ENCODE measurements around the gene CYB561D2. TPM values are rescaled to one million over a fixed set of nuclear protein-coding genes. Genes with fewer than 3 reads are reported as not detected.

CYB561D2 gene
- total and polyA plus RNA-seq, 2 of the 13 experiments (the other 11 are each of a cell fraction or from before 2014, with no cell fraction given) = 11.1 to 17.2 TPM

DNA sequence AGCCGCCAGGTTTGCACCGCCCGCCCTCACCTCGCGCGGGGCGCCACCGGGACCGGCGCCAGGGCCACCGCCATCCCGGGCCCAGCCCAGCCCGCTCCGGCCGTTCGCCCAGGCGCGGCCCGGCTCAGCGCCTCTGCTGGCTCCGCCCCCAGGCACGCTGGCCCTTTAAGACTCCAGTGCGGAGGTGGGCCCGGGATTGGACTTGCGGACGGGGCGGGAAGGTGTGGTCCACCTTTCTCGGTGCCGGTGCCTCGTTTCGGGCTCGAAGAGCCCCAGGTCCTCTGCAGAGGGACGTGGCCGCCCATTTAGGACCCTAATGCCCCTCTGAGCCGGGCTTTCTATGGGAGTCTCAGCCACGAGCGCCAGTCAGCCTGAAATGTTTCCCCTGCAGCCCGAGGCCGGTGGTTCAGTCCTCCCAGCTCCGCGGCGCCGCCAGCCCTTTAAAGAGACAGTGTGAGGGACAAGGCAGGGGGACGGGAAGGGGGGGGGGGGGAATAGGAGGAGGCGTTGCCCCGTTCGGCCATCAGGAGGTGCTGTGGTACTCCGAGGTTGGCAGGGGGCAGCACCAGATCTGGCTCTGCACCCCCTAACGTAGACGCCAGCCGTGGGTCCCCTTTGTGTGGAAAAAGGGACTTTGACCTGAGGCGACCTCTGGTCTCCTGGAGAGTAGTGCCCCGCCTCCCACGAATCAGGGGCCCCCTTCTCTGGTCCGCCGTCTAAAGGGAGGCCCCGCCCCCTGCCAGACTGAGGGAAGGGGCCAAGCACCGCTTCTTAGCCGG is 29.1 kb upstream of the CYB561D2 start (continued):
- TF ChIP-seq ZNF407 (CRISPR knock-in tag; IDR thresholded peaks at IDR 0.05; ENCODE audit: not compliant biosample characterization) = no peak
- TF ChIP-seq POLR2A (IDR thresholded peaks at IDR 0.05; ENCODE audit: insufficient read depth in 1 of 2, low read depth in 2 of 2, low read length in 2 of 2) = no peak; a peak in 1 of 4 replicates
- no peak for TF ChIP-seq ZSCAN5A (CRISPR knock-in tag; IDR thresholded peaks at IDR 0.05; ENCODE audit: borderline replicate concordance)
- no peak for TF ChIP-seq ATF6 (CRISPR knock-in tag; conservative IDR thresholded peaks at IDR 0.05)
- no peak for TF ChIP-seq ZNF652 (CRISPR knock-in tag; IDR thresholded peaks at IDR 0.05; ENCODE audit: borderline replicate concordance, low read depth)
- TF ChIP-seq ZNF251 (CRISPR knock-in tag; IDR thresholded peaks at IDR 0.05) = no peak
- TF ChIP-seq ARID2 (CRISPR knock-in tag; IDR thresholded peaks at IDR 0.05; ENCODE audit: borderline replicate concordance) = no peak
- no peak for TF ChIP-seq SMAD9 (CRISPR knock-in tag; IDR thresholded peaks at IDR 0.05)
- TF ChIP-seq ZNF720 (CRISPR knock-in tag; IDR thresholded peaks at IDR 0.05) = no peak
- TF ChIP-seq NFYB (CRISPR knock-in tag; IDR thresholded peaks at IDR 0.05) = no peak; the same call in 1 of the 2 replicates
- peak; percentile 4 for TF ChIP-seq TBL1XR1 (IDR thresholded peaks at IDR 0.05; ENCODE audit: borderline replicate concordance, low read length, partially characterized antibody)
- no peak for TF ChIP-seq ZFP90 (CRISPR knock-in tag; IDR thresholded peaks at IDR 0.05; ENCODE audit: borderline replicate concordance)
- 0 out of 2 replicates have a peak, but pooled peaks have one; percentile 9 for TF ChIP-seq RFXANK (CRISPR knock-in tag; IDR thresholded peaks at IDR 0.05)
- TF ChIP-seq ZBTB49 (CRISPR knock-in tag; IDR thresholded peaks at IDR 0.05; ENCODE audit: borderline replicate concordance) = no peak
